IMR-90 (cell line): ENCODE results near the gene ARHGEF6. TPM values are rescaled to one million over a fixed set of nuclear protein-coding genes. Genes with fewer than 3 reads are reported as not detected.

Experiments
- ATAC-seq: fragments of 200-7000 bp; cut with Tn5 transposase; 2 replicates; pipeline ENCODE4 v1.9.1; 2020; ENCODE audit warnings: low read depth, mild to moderate bottlenecking, moderate library complexity
- BruUV-seq: library from RNA; stranded (reverse); fragments of 400-500 nt; replicated peaks from 2 replicates; lab custom pipeline; 2021; lab: Mats Ljungman, UMichigan
- CTCF ChIA-PET: fragments of 300-600 bp; formaldehyde crosslinking; extraction: SDS; loops from one replicate; lab custom pipeline; 2021; ENCODE audit warnings: antibody characterized with exemption; lab: Yijun Ruan, JAX
- POLR2A ChIA-PET: fragments of 300-600 bp; sonication (Branson Sonifier 250); formaldehyde crosslinking; loops from one replicate; lab custom pipeline; 2022; ENCODE audit warnings: antibody characterized with exemption; ENCODE audit not compliant: unreplicated experiment; lab: Charles Lee
- DNase-seq: peaks from one replicate; pipeline ENCODE4 v3.0.0; 2013
- H2AFZ ChIP-seq: replicated peaks from 2 replicates; pipeline ENCODE3; 2013; ENCODE audit warnings: low read length, mild to moderate bottlenecking; ENCODE audit not compliant: poor library complexity
- H2AK5ac ChIP-seq: 2 replicates; pipeline ENCODE4 v1.6.1; 2013; ENCODE audit warnings: low read depth, low read length, inconsistent platforms
- H2AK9ac ChIP-seq: replicated peaks from 2 replicates; pipeline ENCODE3; 2013; ENCODE audit warnings: mild to moderate bottlenecking, low read depth, low read length, moderate library complexity; ENCODE audit not compliant: poor library complexity
- H2BK120ac ChIP-seq: 2 replicates; pipeline ENCODE4 v1.6.1; 2013; ENCODE audit warnings: low read depth, low read length, inconsistent platforms
- H2BK15ac ChIP-seq: 3 replicates; pipeline ENCODE4 v1.6.1; 2013; ENCODE audit warnings: low read depth, low read length, inconsistent platforms
- H2BK20ac ChIP-seq: 2 replicates; pipeline ENCODE4 v1.6.1; 2013; ENCODE audit warnings: low read depth, mild to moderate bottlenecking, inconsistent platforms, low read length, moderate library complexity
- H2BK5ac ChIP-seq: 2 replicates; pipeline ENCODE4 v1.6.1; 2013; ENCODE audit warnings: mild to moderate bottlenecking, low read depth, low read length, inconsistent platforms; ENCODE audit not compliant: poor library complexity, severe bottlenecking
- H3K14ac ChIP-seq: replicated peaks from 2 replicates; pipeline ENCODE4 v1.6.1; 2013; ENCODE audit warnings: low read depth, low read length, inconsistent platforms
- H3K18ac ChIP-seq: 2 replicates; pipeline ENCODE4 v1.6.1; 2013; ENCODE audit warnings: low read depth, low read length, control low read depth
- H3K23ac ChIP-seq: 2 replicates; pipeline ENCODE4 v1.6.1; 2013; ENCODE audit warnings: low read depth, low read length, inconsistent platforms
- H3K27ac ChIP-seq: 2 replicates; pipeline ENCODE4 v1.5.1; 2013; ENCODE audit warnings: mild to moderate bottlenecking, control low read depth, low read length; ENCODE audit not compliant: insufficient read depth
- H3K27me3 ChIP-seq: 2 replicates; pipeline ENCODE4 v1.6.1; 2013; ENCODE audit warnings: low read length; ENCODE audit not compliant: control insufficient read depth, insufficient read depth
- H3K36me3 ChIP-seq: 2 replicates; pipeline ENCODE4 v1.6.1; 2013; ENCODE audit warnings: low read length, mixed read lengths; ENCODE audit not compliant: control insufficient read depth, insufficient read depth
- H3K4ac ChIP-seq: 2 replicates; pipeline ENCODE4 v1.6.1; 2013; ENCODE audit warnings: low read depth, low read length, inconsistent platforms
- H3K4me1 ChIP-seq: 2 replicates; pipeline ENCODE4 v1.6.1; 2013; ENCODE audit warnings: low read length, mixed read lengths; ENCODE audit not compliant: control insufficient read depth, insufficient read depth
- H3K4me2 ChIP-seq: 2 replicates; pipeline ENCODE4 v1.6.1; 2013; ENCODE audit warnings: low read depth, mild to moderate bottlenecking, control low read depth, low read length, moderate library complexity
- H3K4me3 ChIP-seq: 2 replicates; pipeline ENCODE4 v1.5.1; 2013; ENCODE audit warnings: low read depth, mild to moderate bottlenecking, control low read depth, low read length, moderate library complexity; ENCODE audit not compliant: insufficient read depth
- H3K56ac ChIP-seq: 2 replicates; pipeline ENCODE4 v1.6.1; 2013; ENCODE audit warnings: low read length, inconsistent platforms; ENCODE audit not compliant: insufficient read depth; ENCODE audit errors: extremely low read depth
- H3K79me1 ChIP-seq, 2 experiments: 2 replicates each; pipeline ENCODE4 v1.6.1; 2013; ENCODE audit warnings: low read length in 2 of 2, inconsistent platforms in 1 of 2, low read depth in 1 of 2
- H3K9ac ChIP-seq: 2 replicates; pipeline ENCODE4 v1.6.1; 2013; ENCODE audit warnings: low read depth, low read length, control low read depth
- H3K9me1 ChIP-seq: 2 replicates; pipeline ENCODE4 v1.6.1; 2013; ENCODE audit warnings: low read length, inconsistent platforms; ENCODE audit not compliant: insufficient read depth
- H3K9me3 ChIP-seq: 2 replicates; pipeline ENCODE4 v1.6.1; 2013; ENCODE audit warnings: low read length; ENCODE audit not compliant: control insufficient read depth, insufficient read depth
- H4K20me1 ChIP-seq: 2 replicates; pipeline ENCODE4 v1.6.1; 2013; ENCODE audit warnings: low read length, inconsistent platforms; ENCODE audit not compliant: insufficient read depth
- H4K5ac ChIP-seq: 2 replicates; pipeline ENCODE4 v1.6.1; 2013; ENCODE audit warnings: mild to moderate bottlenecking, low read depth, low read length, control low read depth
- H4K8ac ChIP-seq, 2 experiments: 2 replicates each; pipeline ENCODE4 v1.6.1; 2013; ENCODE audit warnings: low read depth in 2 of 2, low read length in 2 of 2, control low read depth in 1 of 2, inconsistent platforms in 1 of 2
- H4K91ac ChIP-seq: 2 replicates; pipeline ENCODE4 v1.6.1; 2013; ENCODE audit warnings: low read depth, low read length, inconsistent platforms; ENCODE audit not compliant: insufficient read depth
- BHLHE40 ChIP-seq: fragments of 150-350 bp; IDR thresholded peaks from 2 replicates; pipeline ENCODE4 v1.6.1; 2016; ENCODE audit warnings: mild to moderate bottlenecking, low read depth, low read length
- CHD1 ChIP-seq: IDR thresholded peaks from 2 replicates; pipeline ENCODE4 v1.6.1; 2012; ENCODE audit warnings: low read depth, low read length, improper control_type of control experiment
- CTCF ChIP-seq: conservative IDR thresholded peaks from 2 replicates; pipeline ENCODE4 v1.5.1; 2012; ENCODE audit warnings: mild to moderate bottlenecking, low read depth, low read length, improper control_type of control experiment
- MXI1 ChIP-seq: IDR thresholded peaks from 2 replicates; pipeline ENCODE4 v1.6.1; 2012; ENCODE audit warnings: low read depth, mild to moderate bottlenecking, low read length, moderate library complexity, borderline replicate concordance
- NFE2L2 ChIP-seq: fragments of 150-350 bp; IDR thresholded peaks from 2 replicates; pipeline ENCODE4 v1.6.1; 2016; ENCODE audit warnings: low read depth, mild to moderate bottlenecking, low read length
- POLR2A ChIP-seq: IDR thresholded peaks from 2 replicates; pipeline ENCODE4 v1.6.1; 2012; ENCODE audit warnings: mild to moderate bottlenecking, low read depth, low read length
- RAD21 ChIP-seq: IDR thresholded peaks from 2 replicates; pipeline ENCODE4 v1.6.1; 2012; ENCODE audit warnings: low read length, improper control_type of control experiment
- RCOR1 ChIP-seq: IDR thresholded peaks from 2 replicates; pipeline ENCODE4 v1.6.1; 2012; ENCODE audit warnings: mild to moderate bottlenecking, low read length, improper control_type of control experiment; ENCODE audit not compliant: insufficient replicate concordance
- RFX5 ChIP-seq: IDR thresholded peaks from 2 replicates; pipeline ENCODE4 v1.8.0; 2012; ENCODE audit warnings: low read depth, mild to moderate bottlenecking, low read length, moderate library complexity
- SMC3 ChIP-seq: fragments of 150-350 bp; IDR thresholded peaks from 2 replicates; pipeline ENCODE4 v1.6.1; 2016; ENCODE audit warnings: low read depth, mild to moderate bottlenecking, antibody characterized with exemption, low read length, moderate library complexity
- USF2 ChIP-seq: fragments of 150-350 bp; IDR thresholded peaks from 2 replicates; pipeline ENCODE4 v1.6.1; 2017; ENCODE audit warnings: mild to moderate bottlenecking, antibody characterized with exemption, low read length, low read depth
- WGBS, 2 experiments: methylation state at CpG; one replicate each; pipeline versions ENCODE4 v1.1.5 to v1.1.7; 2013; ENCODE audit warnings: missing lambda C conversion rate in 2 of 2; ENCODE audit not compliant: insufficient read length in 1 of 2; ENCODE audit errors: extremely low coverage in 2 of 2; 5-methylcytosine and 5-hydroxymethylcytosine counted together
- dilution Hi-C: fragments of 300-500 bp; cut with HindIII; formaldehyde crosslinking; loops from one replicate; pipeline ENCODE4 v1.14.3; 2018; ENCODE audit warnings: low sequenced_read_pairs; ENCODE audit not compliant: unreplicated experiment
- in situ Hi-C: fragments of 300-500 bp; cut with MboI; formaldehyde crosslinking; loops from 3 replicates; pipeline ENCODE4 v1.14.3; 2019; ENCODE audit warnings: low sequenced_read_pairs, inconsistent platforms, mixed read lengths
- intact Hi-C: fragments of 100-400 bp; cut with micrococcal nuclease; formaldehyde crosslinking; loops from 2 replicates; pipeline ENCODE4 v1.10.0; 2022
- polyA plus RNA-seq, 3 experiments: library from polyadenylated mRNA; depleted of rRNA; stranded (reverse); fragments of >200 nt; gene quantifications; 2 replicates each; pipeline ENCODE4 v1.2.3, GENCODE V29; 2012; ENCODE audit warnings: low replicate concordance in 1 of 3
- total RNA-seq: library from RNA; depleted of rRNA; stranded (reverse); fragments of >200 nt; gene quantifications from 2 replicates; pipeline ENCODE4 v1.2.3, GENCODE V29; 2012

Gene ARHGEF6
- total and polyA plus RNA-seq, 2 of the 4 experiments (the other 2 are of a cell fraction): 2.1 to 2.7 TPM

DNA sequence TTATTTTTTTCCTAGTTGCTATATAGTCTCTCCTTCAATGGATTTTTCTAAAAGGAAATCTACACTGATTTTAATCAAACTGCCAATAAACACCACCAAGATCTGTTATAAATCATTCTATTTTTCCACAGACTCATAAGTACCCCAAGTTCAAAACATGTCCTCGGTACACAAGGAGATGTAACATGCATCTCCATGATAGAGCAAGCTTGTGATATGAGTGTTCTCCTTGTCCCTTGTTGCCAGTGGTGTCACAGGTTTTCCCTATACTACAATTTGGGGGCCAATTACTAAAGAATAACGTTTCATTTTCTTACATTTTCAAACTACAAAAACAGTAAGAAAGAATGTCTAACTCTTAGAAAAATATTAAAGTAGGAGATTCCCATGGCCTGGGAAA is 491 bp downstream of the ARHGEF6 start:
- H2BK5ac ChIP-seq: no peak overlapping the region
- ChIA-PET POLR2A (no interaction called here), CTCF (no interaction called here)
- peaks cover 2% of the 10 kb centered on the region; the same call in 1 of the 2 replicates for H3K4me1 ChIP-seq
- no CpG with 5 or more reads among the region's 2 CpGs for WGBS, 2 experiments
- H3K56ac ChIP-seq: no peak overlapping the region
- no peak overlapping the region for H3K4me2 ChIP-seq
- H4K8ac ChIP-seq: no peak overlapping the region; a peak in 1 of 4 replicates
- BruUV-seq: no TSS peak
- H3K9me1 ChIP-seq: no peaks in the 10 kb centered on the region; the same call in 1 of the 2 replicates
- TF ChIP-seq NFE2L2: no peak
- TF ChIP-seq SMC3: no peak
- no peak for TF ChIP-seq USF2
- no peak for TF ChIP-seq CHD1
- TF ChIP-seq RCOR1: no peak
- TF ChIP-seq MXI1: no peak
- TF ChIP-seq RAD21: no peak
- TF ChIP-seq CTCF: no peak
- TF ChIP-seq RFX5: no peak
- no peak for TF ChIP-seq POLR2A
- no peak for TF ChIP-seq BHLHE40
- DNase-seq (no peak), ATAC-seq (no peak)
- no peak overlapping the region for H2AFZ ChIP-seq
- no peak overlapping the region for H3K27ac ChIP-seq
- H3K23ac ChIP-seq: no peak overlapping the region
- H2BK120ac ChIP-seq: no peak overlapping the region
- no peak overlapping the region for H4K91ac ChIP-seq
- H3K4me3 ChIP-seq: no peak overlapping the region
- no peak overlapping the region for H3K18ac ChIP-seq
- H3K9me3 ChIP-seq: no peaks in the 10 kb centered on the region
- H3K36me3 ChIP-seq: no peaks in the 10 kb centered on the region
- H2AK5ac ChIP-seq: no peak overlapping the region
- H2BK15ac ChIP-seq: no peak overlapping the region
- no peak overlapping the region for H2BK20ac ChIP-seq
- 0 out of 2 replicates have a peak, but pooled peaks cover 1% of the 10 kb centered on the region for H3K27me3 ChIP-seq
- in situ Hi-C loops: no loop called here
- no peak overlapping the region for H2AK9ac ChIP-seq
- intact Hi-C loops: no loop called here
- dilution Hi-C loops: no loop called here
- no peak overlapping the region for H3K4ac ChIP-seq
- no peak overlapping the region for H3K14ac ChIP-seq
- no peaks in the 10 kb centered on the region for H4K20me1 ChIP-seq
- no peak overlapping the region for H4K5ac ChIP-seq
- no peak overlapping the region for H3K9ac ChIP-seq
- no peaks in the 10 kb centered on the region for H3K79me1 ChIP-seq
